Renal pelvis (tissue), 4 donors: ENCODE data around the gene ALPL. TPM values are rescaled to one million over a fixed set of nuclear protein-coding genes. Genes with fewer than 3 reads are reported as not detected.
"Not testable (repeated sequence)": the region's sequence is repeated elsewhere in the genome, so short reads cannot be mapped to it uniquely, and the experiment has no call there.

Source experiments
- DNase-seq: peaks from one replicate; pipeline ENCODE4 v3.0.0-alpha.2; 2013
- polyA plus RNA-seq, 3 donors: library from polyadenylated mRNA; unstranded; fragments of 120-200 nt; gene quantifications; one replicate each; pipeline ENCODE4 v1.2.1, GENCODE V29; 2013; ENCODE audit not compliant: insufficient read length in 3 of 3

ALPL gene
- polyA plus RNA-seq, 3 donors, result 44.6 to 49.3 (median 45.9) TPM

DNA sequence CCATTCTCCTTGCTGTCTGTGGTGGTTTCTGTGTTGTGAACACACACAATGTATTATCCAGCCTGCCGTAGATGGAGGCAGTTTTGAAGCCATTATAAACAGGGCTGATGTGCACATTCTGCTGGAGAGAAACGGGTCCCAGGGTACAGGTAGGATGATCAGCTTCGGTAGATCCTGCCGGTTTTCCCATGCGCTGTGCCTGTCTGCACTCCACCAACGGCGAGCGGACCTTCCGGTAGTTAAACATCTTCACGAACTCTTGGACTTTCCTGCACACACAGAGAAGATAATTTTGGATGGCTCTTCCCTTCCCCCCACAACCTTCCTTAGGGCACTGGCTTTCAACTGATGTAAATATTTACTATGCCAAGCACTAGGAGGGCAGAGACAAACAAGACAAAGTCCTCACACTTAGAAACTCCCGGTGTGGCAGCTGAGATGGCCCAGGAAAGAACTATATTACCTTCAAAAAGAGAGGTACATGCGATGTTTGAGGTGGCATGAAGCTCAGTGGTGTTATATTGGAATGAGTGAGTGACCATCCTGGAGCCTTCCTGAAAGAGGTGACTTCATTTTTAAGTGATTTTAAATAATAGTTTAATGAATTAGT is 41.7 kb downstream of the ALPL start:
- DNase-seq, result no peak

DNA sequence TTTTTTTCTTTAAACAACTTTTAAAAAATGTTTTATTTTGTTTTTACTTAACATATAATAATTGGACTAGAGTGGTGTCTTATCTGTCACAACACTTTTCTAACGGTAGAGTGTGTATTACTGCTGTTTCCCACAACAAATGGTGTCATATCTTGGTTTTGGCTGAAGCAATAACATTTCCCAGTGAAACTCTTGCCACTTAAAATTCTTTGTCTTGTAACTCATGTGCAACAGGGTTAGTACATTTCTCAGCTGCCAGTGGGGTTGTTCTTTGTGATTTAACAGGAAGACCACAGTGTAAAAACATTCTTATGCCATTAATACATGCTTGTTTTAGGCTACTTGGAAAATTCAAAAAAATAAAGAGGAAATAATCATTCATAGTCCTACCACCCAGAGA is 43.5 kb downstream of the ALPL start:
- DNase-seq, result no peak

DNA sequence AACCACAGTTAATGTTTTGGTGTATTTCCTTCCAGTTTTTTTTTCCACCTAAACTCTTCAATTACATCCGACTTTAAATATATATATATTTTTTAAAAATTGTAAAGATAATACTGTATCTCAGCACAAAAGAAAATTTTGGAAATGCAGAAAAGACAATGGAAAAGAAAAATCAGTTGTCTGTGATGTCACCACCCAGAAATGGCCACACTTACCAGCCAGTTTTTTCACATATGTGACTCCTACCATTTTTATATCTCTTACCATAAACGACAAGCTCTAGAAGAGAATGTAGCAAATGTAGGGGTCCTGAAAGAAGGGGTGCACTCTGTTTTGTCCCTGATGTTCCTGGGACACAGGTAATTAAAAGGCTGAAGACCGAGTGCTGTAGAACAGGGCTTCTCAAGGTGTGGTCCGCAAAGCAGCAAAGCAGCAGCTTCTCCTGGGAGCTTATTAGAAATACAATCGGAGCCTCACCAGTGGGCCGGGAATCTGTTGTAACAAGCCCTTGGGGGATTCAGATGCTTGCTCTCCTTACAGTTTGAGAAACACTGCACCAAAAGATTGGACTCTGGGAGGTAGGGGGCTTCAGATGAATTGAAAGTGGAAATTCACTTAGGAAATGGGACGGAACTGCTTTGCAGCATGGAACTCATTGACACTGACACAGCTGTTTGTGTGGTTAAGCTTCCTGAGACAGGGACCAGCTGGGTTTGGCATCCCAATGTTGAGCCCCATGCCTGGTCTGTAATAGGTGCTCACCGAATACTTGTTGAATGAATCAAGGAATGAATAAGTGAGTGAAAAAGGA is 44.1 kb downstream of the ALPL start:
- no peak for DNase-seq

DNA sequence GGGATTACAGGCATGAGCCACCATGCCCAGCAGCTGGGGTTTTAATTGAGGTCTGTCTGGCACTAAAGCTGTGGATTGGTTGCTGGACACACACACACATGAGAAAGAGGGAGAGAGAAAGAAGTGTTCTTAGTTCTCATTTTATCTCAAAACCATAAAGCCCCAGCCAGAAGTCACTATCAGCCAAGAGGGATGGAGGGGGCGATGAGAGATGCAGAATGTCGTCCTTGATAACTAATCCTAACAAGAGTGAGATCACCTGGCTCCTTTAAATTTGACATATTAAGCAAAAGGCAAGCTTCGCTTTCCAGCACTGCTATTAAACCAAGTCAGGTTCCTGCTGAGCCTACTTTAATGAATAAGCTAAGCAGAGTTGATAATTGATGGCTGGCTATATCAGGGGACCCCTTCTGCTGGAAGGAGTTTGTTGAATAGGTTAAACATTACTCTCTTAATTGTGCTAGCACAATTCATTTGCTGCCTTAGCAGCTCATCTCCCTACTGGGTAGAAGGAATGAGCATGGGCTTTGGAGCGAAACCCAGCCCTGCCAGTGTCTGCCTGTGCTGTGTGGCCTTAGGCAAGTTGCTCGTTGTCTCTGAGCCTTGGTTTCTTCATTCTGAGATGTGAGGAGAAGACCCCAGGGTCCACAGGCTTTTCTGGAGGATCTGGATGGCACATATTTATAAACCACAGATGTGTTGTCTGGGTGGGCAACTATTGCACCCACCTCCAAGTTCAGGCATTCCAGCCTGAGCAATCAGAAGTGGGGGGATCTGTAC is 50.8 kb downstream of the ALPL start:
- DNase-seq, result peak; percentile 44

DNA sequence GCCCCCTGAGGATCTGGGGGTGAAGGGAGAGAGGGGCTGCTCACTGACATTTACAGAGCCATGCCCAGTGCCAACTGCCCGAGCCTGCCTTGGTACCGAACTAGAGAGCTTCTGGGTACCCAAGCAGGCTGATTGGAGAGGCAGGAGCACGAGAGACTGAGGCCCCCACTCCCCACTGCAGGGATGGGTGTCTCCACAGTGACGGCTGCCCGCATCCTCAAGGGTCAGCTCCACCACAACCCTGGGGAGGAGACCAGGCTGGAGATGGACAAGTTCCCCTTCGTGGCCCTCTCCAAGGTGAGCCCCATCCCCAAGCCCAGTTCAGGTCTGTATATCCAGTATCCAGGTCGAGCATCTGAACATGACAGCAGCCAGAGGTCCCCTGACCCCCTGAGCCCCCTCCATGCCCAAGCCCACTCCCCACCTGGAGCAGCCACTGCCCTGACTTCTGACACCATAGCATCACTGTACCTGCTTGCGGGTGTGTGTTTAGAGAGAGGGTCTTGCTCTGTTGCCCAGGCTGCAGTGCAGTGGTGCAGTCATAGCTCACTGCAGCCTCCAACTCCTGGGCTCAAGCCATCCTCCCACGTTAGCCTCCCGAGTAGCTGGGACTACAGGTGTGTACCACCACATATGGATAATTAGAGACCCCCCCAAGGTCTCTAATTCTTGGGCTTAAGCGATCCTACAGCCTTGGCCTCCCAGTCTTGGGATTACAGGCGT is 51.9 kb downstream of the ALPL start:
- DNase-seq, result no peak

DNA sequence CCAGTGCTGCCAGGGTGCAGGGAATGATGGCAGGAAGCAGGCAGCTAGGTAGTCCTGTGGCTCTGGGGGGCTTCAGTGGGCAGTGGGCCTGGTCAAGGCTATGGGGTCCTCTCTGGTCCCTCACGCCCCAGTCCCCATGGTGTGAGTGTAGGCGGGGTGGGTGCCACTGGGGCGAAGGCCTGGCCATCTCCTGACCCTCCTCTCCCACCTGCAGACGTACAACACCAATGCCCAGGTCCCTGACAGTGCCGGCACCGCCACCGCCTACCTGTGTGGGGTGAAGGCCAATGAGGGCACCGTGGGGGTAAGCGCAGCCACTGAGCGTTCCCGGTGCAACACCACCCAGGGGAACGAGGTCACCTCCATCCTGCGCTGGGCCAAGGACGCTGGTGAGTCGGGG is 53.7 kb downstream of the ALPL start:
- DNase-seq, result no peak

DNA sequence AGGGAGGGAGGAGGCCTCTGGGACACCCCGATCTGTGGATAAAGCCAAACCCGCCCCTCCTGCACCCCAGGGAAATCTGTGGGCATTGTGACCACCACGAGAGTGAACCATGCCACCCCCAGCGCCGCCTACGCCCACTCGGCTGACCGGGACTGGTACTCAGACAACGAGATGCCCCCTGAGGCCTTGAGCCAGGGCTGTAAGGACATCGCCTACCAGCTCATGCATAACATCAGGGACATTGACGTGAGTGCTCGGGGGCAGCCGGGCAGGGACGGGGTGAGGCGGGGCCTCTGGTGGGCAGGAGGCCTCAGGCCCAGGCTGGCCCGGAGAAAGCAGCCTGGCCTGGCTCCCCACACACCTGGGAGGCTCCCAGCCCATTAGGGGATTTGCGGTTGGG is 54.7 kb downstream of the ALPL start:
- no peak for DNase-seq

DNA sequence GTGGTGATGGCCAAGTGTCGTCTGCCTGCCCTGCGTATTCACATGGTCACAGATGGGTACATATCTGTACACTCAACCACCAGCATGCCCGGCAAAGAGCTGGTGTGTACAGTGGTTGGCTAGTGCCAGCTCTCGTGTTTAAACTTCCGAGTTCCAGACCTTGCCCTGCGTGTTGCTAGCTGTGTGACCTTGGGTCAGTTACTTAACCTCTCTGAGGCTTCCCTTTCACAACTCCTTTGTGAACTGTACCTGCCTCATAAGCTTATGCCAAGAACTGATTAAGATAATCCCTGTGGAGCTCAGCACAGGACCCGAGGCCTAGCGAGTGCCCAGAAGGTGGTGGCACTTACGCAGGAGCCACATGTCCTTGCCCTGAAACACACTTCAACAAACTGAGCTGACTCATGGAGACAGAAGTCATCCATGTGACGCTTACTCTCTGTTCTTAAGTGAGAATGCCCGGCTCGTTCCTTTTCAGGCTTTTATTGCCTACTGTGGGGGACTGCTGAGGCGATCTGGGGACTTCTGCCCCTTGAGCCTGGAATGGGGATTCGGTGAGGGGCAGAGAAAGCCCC is 55.4 kb downstream of the ALPL start:
- no peak for DNase-seq

DNA sequence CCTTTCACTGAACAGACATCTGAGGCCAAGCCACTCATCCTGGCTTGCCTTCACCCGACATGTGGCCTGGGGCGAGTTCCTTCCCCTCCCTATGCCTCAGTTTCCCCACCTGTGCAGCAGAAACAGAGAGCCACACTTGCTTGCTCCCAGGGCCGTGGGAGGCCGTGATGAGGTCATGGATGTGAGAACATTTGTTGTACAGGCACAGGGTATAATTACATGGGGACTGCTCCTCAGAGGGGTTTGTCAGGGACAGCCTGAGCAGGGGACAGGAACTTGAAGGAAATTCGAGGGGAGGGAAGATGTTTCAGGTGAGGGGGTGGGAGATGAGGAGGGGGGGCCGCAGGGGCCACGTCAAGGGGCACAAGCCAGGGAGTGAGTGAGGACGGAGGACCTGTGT is 56.1 kb downstream of the ALPL start:
- DNase-seq, result no peak

DNA sequence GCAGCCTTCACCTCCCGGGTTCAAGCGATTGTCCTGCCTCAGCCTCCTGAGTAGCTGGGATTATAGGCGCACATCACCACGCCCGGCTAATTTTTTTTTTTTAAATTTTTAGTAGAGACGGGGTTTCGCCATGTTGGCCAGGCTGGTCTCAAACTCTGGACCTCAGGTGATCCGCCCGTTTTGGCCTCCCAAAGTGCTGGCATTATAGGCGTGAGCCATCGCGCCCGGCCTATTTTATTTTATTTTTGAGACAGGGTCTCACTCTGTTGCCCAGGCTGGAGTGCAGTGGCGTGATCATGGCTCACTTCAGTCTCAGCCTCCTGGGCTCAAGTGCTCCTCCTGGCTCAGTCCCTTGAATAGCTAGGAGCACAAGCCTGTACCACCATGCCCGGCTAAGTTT is 57.1 kb downstream of the ALPL start:
- DNase-seq, result not testable (repeated sequence)

DNA sequence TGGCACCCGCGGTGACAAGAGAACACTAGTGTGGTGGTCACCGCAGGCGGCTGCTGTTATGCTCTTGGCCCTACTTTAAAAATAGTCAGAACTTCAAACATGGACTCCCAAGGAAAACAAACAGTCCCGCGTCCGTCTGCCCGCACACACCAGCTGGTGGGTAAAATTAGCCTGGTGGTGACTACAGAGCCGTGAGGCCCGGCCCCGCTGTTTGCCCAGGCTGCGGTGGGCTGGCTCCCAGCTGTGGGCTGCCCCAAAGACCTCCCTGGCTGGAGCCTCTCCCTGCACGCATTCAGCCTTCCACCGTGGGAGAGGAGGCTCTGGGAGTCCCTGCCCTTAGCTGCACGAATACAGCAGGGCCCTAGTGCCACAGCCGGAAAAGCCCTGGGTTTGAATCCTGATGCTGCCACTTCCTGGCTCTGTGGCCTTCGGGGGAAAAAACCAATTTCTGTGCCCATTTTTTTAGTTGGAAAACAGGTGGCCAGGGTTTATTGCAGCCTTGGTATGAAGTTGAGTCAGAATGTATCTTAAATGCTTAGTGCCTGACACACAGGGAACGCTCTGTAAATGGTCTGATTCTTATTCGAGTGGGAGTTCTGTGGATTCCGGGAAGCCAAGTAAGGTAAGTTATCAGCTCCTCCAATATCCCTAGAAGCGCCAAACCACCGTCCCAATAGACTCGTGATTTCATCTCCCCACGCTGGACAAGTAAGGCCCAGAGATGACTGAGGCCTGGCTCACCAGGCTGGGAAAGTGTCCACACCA is 58.2 kb downstream of the ALPL start:
- DNase-seq, result no peak

DNA sequence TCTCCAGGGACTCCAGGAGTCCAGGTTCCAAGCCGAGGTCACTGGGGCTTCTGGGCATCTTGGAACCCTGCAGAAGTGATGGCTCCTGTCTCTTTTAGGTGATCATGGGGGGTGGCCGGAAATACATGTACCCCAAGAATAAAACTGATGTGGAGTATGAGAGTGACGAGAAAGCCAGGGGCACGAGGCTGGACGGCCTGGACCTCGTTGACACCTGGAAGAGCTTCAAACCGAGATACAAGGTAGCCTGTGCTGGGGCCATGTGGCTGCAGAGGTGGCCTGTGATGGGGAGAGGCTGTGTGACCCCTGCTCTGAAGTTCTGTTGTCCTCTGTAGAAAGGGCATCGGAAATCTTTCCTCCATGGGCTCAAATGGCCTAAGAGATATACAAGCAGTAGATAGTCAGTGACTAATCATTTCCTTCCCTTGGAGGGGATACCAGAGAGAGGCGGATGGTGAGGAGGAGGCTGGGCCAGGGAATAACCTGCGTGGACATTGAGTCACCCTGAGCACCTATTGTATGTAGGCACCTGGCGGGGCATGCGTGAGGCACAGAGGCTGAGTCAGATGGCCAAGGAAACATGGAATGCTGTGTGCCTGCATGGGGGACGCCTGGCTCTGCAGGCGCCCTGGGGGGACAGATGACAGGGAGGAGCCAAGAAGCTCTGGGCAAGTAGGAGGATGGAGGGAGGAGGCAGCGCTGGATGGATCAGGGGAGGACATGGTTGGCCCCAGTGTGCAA is 59.0 kb downstream of the ALPL start:
- DNase-seq, result no peak

DNA sequence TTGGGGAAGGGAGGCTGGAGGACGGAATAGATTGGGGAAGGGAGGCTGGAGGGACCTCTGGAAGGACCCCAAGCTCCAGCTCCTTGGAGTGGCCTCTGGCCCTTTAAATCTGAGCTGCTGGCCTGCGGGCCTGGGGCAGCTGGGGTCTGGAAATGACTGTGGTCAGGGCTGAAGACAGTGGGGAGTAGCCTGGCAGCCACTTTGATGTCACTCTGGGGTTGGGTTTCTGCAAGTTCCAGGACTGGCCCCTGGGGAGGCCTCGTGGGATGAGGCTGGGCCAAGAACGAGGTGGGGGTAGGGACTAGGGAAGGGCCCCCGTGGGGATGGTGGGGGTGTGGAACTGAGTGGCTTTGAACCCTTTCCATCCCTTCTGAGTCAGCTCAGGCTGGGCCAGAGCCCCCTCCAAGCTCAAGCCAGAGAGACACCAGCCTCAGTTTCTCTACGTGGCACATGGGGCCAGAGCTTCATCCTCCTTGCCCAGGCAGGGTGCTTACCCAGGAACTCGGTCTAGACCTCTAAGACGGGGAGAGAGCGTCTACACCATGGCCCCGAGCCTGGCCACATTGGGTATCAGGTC is 59.7 kb downstream of the ALPL start:
- DNase-seq, result no peak

DNA sequence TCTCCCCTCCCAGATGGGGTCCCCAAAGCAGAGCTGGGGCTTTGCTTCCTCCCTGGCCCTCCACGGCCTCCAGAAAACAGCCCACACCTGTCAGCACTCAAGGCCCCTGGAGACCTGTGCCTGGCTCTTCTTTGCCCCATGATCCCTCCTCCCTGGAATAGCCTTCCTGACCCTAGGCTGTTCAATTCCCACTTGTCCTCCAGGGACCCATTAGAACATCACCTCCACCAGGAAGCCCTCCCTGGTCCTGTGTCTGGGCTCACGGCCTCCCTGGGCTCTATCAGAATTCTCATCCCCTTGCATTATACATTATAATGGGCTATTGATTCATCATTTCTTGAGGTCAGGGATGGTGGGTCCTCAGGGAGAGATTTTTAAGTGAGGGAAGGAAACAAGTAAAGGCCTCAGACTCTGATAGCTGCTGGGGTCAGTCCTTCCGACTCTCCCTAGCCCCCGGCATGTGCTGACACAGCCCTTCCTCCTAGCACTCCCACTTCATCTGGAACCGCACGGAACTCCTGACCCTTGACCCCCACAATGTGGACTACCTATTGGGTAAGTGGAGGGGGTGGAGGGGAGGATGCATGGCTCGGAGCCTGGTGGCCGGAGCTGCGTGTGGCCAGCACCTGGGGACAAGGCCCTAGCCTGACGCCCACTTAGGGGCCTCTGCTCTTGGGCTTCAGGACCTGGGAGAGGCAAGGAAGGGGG is 60.8 kb downstream of the ALPL start:
- no peak for DNase-seq

DNA sequence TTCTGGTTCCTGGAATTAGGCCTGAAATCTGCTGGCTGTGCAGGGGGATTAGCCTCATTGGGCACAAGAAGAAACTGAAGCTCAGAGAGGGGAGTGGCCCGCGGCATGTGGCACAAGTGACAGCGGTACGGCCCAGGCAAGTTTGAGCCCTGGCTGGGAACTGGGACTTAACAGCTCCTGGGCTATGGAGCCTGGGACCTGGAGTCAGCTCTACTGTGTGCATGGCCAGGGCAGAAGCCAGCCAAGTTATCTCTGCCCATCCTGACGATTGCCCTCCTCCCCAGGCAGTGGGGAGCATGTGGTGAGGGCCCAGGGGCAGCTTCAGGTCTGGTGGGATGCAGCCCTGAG is 61.3 kb downstream of the ALPL start:
- DNase-seq, result no peak

DNA sequence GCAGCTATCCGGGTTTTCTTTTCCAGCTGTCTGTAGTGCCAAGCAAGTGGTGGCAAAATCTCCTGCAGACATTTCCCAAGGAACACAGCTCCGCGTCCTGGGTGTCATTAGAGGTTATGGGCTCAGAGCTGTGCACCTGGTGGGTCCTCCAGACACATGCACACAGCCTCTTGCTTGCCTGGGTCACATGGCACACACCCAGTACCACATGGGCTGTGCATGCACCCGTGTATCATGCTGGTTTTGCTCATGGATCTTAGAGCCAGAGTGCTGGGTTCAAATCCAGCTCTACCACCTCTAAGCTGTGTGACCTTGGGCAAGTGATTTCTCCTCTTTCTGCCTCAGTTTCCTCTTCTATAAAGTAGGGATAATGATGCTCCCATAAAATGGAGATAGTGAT is 61.7 kb downstream of the ALPL start:
- DNase-seq, result no peak

DNA sequence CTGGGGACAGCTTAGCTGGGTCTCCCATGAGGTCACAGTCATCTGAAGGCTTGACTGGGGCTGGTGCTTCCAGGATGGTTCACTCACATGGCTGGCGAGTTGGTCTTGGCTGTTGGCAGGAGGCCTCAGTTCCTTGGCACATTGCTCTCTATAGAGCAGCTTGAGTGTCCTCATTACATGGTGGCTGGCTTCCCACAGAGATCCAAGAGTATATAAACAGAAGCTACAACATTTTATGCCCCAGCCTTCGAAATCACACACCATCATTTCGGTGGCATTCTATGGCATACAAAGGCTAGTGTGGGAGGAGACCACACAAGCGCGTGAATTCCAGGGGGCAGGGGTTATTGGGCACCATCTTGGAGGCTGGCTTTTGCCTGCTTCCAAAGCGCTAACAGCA is 63.0 kb downstream of the ALPL start:
- no peak for DNase-seq

DNA sequence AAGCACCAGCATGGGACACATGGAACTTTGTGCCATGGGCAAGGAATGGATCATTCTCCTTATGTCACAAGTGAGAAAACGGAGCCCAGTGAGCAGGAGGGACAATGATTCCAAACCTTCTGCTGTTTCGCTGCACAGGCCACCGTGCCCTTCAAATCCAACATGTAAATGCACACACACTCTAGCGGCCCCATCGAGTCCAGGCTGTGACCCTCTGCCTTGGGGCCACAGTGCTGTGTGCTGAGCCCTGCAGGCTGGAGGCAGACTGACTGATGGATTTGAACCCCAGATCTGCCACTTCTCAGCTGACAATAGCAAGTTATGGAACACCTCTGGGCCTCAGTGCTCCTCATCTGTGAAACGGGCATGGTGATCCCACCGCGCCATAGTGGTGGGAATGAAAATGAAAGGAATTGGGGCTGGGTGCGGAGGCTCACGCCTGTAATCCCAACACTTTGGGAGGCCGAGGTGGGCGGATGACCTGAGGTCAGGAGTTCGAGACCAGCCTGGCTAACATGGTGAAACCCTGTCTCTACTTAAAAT is 63.6 kb downstream of the ALPL start:
- DNase-seq, result no peak

DNA sequence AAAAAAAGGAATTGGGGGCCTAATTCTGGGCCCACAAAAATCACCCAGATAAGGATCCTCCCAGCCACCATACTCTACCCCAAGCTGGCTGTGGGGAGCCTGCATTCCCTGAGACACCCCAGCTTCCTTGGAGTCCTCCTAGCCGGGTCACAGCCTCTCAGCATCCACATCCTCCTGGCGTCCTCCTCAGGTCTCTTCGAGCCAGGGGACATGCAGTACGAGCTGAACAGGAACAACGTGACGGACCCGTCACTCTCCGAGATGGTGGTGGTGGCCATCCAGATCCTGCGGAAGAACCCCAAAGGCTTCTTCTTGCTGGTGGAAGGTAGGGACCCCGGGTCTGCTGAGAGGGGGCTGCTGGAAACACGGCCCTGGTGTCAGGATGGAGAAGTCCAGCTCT is 64.3 kb downstream of the ALPL start:
- no peak for DNase-seq
